DOHH2 (cell line): ENCODE data around the gene HIF3A.

Experiments
- H3F3A ChIP-seq: fragments of 200-600 bp; sonication (generic), shearing (Covaris generic); 2 replicates; pipeline ENCODE4 v1.6.0; 2016; ENCODE audit warnings: antibody characterized with exemption, mild to moderate bottlenecking; ENCODE audit not compliant: control insufficient read depth, insufficient read depth
- H3K27ac ChIP-seq: fragments of 200-600 bp; sonication (generic); 2 replicates; pipeline ENCODE4 v1.5.1; 2014; ENCODE audit warnings: low read depth, mild to moderate bottlenecking, low read length, moderate library complexity
- H3K27me3 ChIP-seq: fragments of 200-600 bp; sonication (generic); 2 replicates; pipeline ENCODE4 v1.6.1; 2014; ENCODE audit warnings: mild to moderate bottlenecking, low read length, mixed read lengths; ENCODE audit not compliant: control insufficient read depth
- H3K36me3 ChIP-seq: fragments of 200-600 bp; sonication (generic); 2 replicates; pipeline ENCODE4 v1.6.1; 2014; ENCODE audit warnings: mild to moderate bottlenecking, low read length, moderate library complexity, mixed read lengths; ENCODE audit not compliant: control insufficient read depth
- H3K4me1 ChIP-seq: fragments of 200-600 bp; sonication (generic); 2 replicates; pipeline ENCODE4 v1.6.1; 2014; ENCODE audit warnings: mild to moderate bottlenecking, low read length, mixed read lengths; ENCODE audit not compliant: control insufficient read depth
- H3K4me2 ChIP-seq: fragments of 200-600 bp; sonication (generic); 2 replicates; pipeline ENCODE4 v1.6.0; 2014; ENCODE audit warnings: mild to moderate bottlenecking, low read length, moderate library complexity
- H3K4me3 ChIP-seq: fragments of 200-600 bp; sonication (generic); 2 replicates; pipeline ENCODE4 v1.5.1; 2014; ENCODE audit warnings: mild to moderate bottlenecking, low read length, mixed read lengths
- H3K79me2 ChIP-seq: fragments of 200-600 bp; sonication (generic); 2 replicates; pipeline ENCODE4 v1.6.1; 2014; ENCODE audit warnings: mild to moderate bottlenecking, low read length, mixed read lengths; ENCODE audit not compliant: control insufficient read depth
- H3K9me2 ChIP-seq: fragments of 200-600 bp; sonication (generic); replicated peaks from 2 replicates; pipeline ENCODE4 v1.6.1; 2014; ENCODE audit warnings: mild to moderate bottlenecking, low read length, mixed read lengths; ENCODE audit not compliant: control insufficient read depth
- H3K9me3 ChIP-seq: fragments of 200-600 bp; sonication (generic); 2 replicates; pipeline ENCODE4 v1.6.1; 2014; ENCODE audit warnings: antibody characterized with exemption, low read length, mixed read lengths; ENCODE audit not compliant: control insufficient read depth, insufficient read depth
- H4K20me1 ChIP-seq: fragments of 200-600 bp; sonication (generic); 2 replicates; pipeline ENCODE4 v1.6.0; 2014; ENCODE audit warnings: low read depth, mild to moderate bottlenecking, antibody characterized with exemption, low read length, moderate library complexity; ENCODE audit not compliant: control insufficient read depth, insufficient read depth
- CTCF ChIP-seq: fragments of 200-600 bp; sonication (generic); IDR thresholded peaks from one replicate; pipeline ENCODE4 v1.5.1; 2014; ENCODE audit warnings: antibody characterized with exemption, mild to moderate bottlenecking, low read depth, low read length; ENCODE audit not compliant: poor library complexity, severe bottlenecking
- EZH2phosphoT487 ChIP-seq: fragments of 200-600 bp; sonication (generic); IDR thresholded peaks from 2 replicates; pipeline ENCODE4 v1.6.1; 2017; ENCODE audit warnings: borderline replicate concordance, mild to moderate bottlenecking, antibody characterized with exemption, low read length, moderate library complexity, mixed read lengths

Gene HIF3A

GRCh38 chr19:46328079-46328478, 31.2 kb downstream of the HIF3A start:
- TF ChIP-seq EZH2phosphoT487 (no peak), CTCF (no peak)
- Histone ChIP-seq H3K9me2 (no peaks in the 10 kb centered on the region), H3K9me3 (peaks cover 23% of the 10 kb centered on the region), H3K27ac (no peak overlapping the region), H3K79me2 (no peaks in the 10 kb centered on the region), H3K4me3 (no peak overlapping the region), H3K27me3 (no peaks in the 10 kb centered on the region), H3F3A (no peaks in the 10 kb centered on the region), H3K4me2 (no peak overlapping the region), H4K20me1 (no peaks in the 10 kb centered on the region), H3K4me1 (no peaks in the 10 kb centered on the region), H3K36me3 (no peaks in the 10 kb centered on the region)

- H3K4me2 ChIP-seq, result no peak overlapping the region
- no peaks in the 10 kb centered on the region for H3F3A ChIP-seq
- H3K27ac ChIP-seq, result no peak overlapping the region
- no peaks in the 10 kb centered on the region for H3K36me3 ChIP-seq
- no peaks in the 10 kb centered on the region for H3K79me2 ChIP-seq
- H3K4me1 ChIP-seq, result no peaks in the 10 kb centered on the region
- no peak for TF ChIP-seq CTCF
- no peak for TF ChIP-seq EZH2phosphoT487
- no peaks in the 10 kb centered on the region for H3K27me3 ChIP-seq
- no peaks in the 10 kb centered on the region for H3K9me2 ChIP-seq
- H3K4me3 ChIP-seq, result no peak overlapping the region
- no peaks in the 10 kb centered on the region for H4K20me1 ChIP-seq
- H3K9me3 ChIP-seq, result peaks cover 21% of the 10 kb centered on the region
Observed at GRCh38 chr19:46330319-46330918, 33.6 kb downstream of the HIF3A start.

GRCh38 chr19:46337487-46337886, 40.6 kb downstream of the HIF3A start:
- H3K79me2 ChIP-seq, result no peaks in the 10 kb centered on the region
- no peaks in the 10 kb centered on the region for H3K36me3 ChIP-seq
- H4K20me1 ChIP-seq, result no peaks in the 10 kb centered on the region
- H3F3A ChIP-seq, result no peaks in the 10 kb centered on the region
- H3K4me2 ChIP-seq, result no peak overlapping the region
- H3K4me3 ChIP-seq, result no peak overlapping the region
- H3K27ac ChIP-seq, result no peak overlapping the region
- H3K4me1 ChIP-seq, result peaks cover 3% of the 10 kb centered on the region; the same call in 1 of the 2 replicates
- H3K9me3 ChIP-seq, result no peaks in the 10 kb centered on the region
- H3K27me3 ChIP-seq, result peaks cover 6% of the 10 kb centered on the region; the same call in 1 of the 2 replicates
- no peaks in the 10 kb centered on the region for H3K9me2 ChIP-seq
- no peak for TF ChIP-seq CTCF
